ENCODE data around the gene TRIP4. TPM values are rescaled to one million over a fixed set of nuclear protein-coding genes. Genes with fewer than 3 reads are reported as not detected.
A peak's percentile ranks its signal among the peaks of the same experiment; 100 is the strongest.

TRIP4 gene
- total RNA-seq, 2 experiments from 2014 or later, result 15.9 to 17.3 TPM

DNA sequence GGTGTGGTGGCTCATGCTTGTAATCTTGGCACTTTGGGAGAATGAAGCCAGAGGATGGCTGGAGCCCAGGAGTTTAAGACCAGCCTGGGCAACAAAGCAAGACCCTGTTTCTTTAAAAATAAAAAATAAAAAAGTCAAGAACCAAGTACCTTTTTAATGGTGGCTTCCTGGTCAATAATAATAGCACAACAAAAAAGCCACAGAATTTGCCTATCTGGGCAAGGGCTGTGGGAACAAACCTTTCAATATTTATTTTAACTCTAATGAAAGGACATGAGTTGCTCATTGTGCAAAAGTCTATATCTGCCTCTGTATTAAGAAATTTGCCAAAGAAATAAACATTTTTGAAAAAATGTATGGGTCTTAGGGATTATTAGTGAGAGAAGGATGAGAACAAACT, 74.9 kb downstream of the TRIP4 start:
- ChIA-PET POLR2A (interaction anchor here (1.1 to 1.2 kb wide), 3 partner anchors 18 to 38 kb away, joined by 3 to 5 read pairs (median 3); no protein-coding TSS in a partner anchor), CTCF (interaction anchor here (1.3 kb wide), 1 partner anchor 15 kb away, joined by 3 read pairs; no protein-coding TSS in a partner anchor)
- Mint-ChIP-seq H3K4me3 (peak overlapping the region; percentile 84), H3K27me3 (no peaks in the 10 kb centered on the region), H3K27ac (peak overlapping the region; percentile 32), H3K4me1 (ENCODE audit: low read depth) (peaks cover 70% of the 10 kb centered on the region), H3K9me3 (no peaks in the 10 kb centered on the region), H3K36me3 (ENCODE audit: low read depth) (peaks cover 30% of the 10 kb centered on the region)
- intact Hi-C loops (cut with micrococcal nuclease), result no loop called here
- TF ChIP-seq, protein P1, sequence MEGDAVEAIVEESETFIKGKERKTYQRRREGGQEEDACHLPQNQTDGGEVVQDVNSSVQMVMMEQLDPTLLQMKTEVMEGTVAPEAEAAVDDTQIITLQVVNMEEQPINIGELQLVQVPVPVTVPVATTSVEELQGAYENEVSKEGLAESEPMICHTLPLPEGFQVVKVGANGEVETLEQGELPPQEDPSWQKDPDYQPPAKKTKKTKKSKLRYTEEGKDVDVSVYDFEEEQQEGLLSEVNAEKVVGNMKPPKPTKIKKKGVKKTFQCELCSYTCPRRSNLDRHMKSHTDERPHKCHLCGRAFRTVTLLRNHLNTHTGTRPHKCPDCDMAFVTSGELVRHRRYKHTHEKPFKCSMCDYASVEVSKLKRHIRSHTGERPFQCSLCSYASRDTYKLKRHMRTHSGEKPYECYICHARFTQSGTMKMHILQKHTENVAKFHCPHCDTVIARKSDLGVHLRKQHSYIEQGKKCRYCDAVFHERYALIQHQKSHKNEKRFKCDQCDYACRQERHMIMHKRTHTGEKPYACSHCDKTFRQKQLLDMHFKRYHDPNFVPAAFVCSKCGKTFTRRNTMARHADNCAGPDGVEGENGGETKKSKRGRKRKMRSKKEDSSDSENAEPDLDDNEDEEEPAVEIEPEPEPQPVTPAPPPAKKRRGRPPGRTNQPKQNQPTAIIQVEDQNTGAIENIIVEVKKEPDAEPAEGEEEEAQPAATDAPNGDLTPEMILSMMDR (IDR thresholded peaks at IDR 0.05), result no peak
- DNase-seq, result no peak
- no peak for ATAC-seq

DNA sequence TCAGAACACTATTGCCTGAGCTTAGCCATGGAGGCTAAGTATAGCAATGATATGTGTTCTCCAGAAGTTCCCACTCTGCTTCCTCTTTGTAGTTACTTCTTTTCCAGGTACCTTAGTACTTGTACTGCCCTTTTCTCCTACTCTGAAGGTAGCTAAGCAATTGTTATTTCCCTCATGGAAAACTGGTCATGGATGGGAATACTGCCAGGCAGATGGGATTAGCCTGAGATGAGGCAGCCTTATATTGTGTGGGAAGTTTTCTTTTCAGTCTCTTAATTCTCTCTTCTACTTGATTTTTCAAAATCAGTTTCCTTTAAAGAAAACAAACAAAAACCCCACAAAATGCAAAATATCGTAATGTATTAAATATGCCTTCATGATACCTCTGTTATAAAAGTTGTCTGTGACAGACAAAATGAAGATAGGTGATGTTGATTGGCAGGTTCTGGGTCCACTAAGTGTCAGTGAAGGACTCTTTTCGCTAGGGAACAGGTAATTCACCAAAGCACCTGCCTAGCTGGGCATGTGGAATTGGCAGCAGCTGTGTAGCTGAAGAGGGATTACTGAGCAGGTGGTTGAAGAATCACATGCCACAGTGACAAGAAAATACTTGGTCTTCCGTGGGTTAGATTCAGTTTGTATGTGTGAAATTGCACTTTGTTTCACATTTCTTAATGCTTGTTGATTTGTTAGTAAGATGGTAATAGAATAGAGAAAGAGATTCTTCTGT, 76.8 kb downstream of the TRIP4 start:
- POLR2A ChIA-PET, result interaction anchor here (1.5 kb wide), 1 partner anchor 14 kb away, joined by 6 read pairs; no protein-coding TSS in a partner anchor
- H3K27ac Mint-ChIP-seq, result peak overlapping the region; percentile 27
- TF ChIP-seq, protein P1 (IDR thresholded peaks at IDR 0.05), result no peak
- ATAC-seq (no peak), DNase-seq (no peak)
- H3K4me1 Mint-ChIP-seq (ENCODE audit: low read depth), result peaks cover 67% of the 10 kb centered on the region
- intact Hi-C loops (cut with micrococcal nuclease), result no loop called here
- no peak overlapping the region for H3K4me3 Mint-ChIP-seq
- H3K36me3 Mint-ChIP-seq (ENCODE audit: low read depth), result peaks cover 43% of the 10 kb centered on the region
- CTCF ChIA-PET, result no interaction called here
- no peaks in the 10 kb centered on the region for H3K27me3 Mint-ChIP-seq
- no peaks in the 10 kb centered on the region for H3K9me3 Mint-ChIP-seq

DNA sequence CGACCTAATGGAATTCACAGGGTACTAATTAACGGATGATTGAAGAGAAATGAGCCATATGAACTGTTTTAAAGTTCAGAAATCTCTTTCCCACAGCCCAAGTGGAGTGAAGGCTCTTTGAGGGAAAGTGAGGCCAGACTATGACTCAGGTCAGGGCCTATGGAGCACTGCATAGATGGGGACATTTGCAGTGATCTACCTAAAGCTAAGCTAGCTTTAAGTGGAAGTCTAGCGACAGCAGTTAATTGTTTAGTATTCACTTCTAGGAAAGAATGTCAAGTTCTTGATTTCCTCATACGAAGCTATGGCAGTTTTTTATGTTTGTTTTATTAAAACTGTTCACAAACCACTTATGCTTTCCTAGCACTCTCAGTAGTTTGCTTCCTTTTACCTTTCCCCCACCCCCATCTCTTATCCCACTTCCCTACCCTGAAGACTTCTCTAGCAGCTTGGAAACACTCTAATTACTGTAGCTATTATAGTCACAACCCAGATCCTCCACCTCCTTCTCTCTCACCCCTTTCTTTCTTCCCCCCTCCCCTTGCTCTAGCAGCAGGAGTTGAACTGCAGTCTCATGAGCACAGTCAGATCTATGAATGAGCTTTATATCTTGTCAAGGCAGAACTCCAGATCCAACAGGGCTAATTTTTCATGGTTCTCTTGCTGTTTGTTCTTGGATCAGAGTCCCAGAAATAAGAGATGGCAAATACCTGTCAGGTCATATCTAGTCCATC, 78.9 kb downstream of the TRIP4 start:
- ATAC-seq (no peak), DNase-seq (no peak)
- POLR2A ChIA-PET, result interaction anchor here (1.1 to 1.9 kb wide), 2 partner anchors 9 to 34 kb away, joined by 3 to 7 read pairs; no protein-coding TSS in a partner anchor
- no peaks in the 10 kb centered on the region for H3K27me3 Mint-ChIP-seq
- H3K27ac Mint-ChIP-seq, result peak overlapping the region; percentile 47
- H3K36me3 Mint-ChIP-seq (ENCODE audit: low read depth), result peaks cover 47% of the 10 kb centered on the region
- TF ChIP-seq, protein P1 (IDR thresholded peaks at IDR 0.05), result no peak
- peaks cover 61% of the 10 kb centered on the region for H3K4me1 Mint-ChIP-seq (ENCODE audit: low read depth)
- CTCF ChIA-PET, result interaction anchor here (0.7 to 2.2 kb wide), 4 partner anchors 8 to 361 kb away, joined by 3 to 8 read pairs (median 3); no protein-coding TSS in a partner anchor
- no peak overlapping the region for H3K4me3 Mint-ChIP-seq
- intact Hi-C loops (cut with micrococcal nuclease), result no loop called here
- H3K9me3 Mint-ChIP-seq, result no peaks in the 10 kb centered on the region

DNA sequence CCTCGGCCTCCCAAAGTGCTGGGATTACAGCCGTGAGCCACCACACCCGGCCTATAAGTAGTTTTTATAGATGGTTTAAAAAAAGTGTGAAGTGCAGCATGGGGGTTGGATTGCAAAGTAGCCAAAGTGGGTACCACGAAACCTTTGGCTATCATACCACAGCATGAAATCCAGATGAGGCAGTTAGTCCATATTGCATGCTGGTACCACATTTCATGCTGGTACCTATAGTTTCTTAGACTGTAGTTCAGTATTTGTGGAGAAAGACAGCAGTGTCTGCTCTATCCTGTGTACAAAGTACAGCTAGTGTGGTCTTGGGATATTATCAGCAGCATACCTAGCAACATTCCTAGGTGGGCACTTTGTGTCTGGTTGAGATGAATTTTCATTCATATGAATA, 84.5 kb downstream of the TRIP4 start:
- Mint-ChIP-seq H3K9me3 (no peaks in the 10 kb centered on the region), H3K36me3 (ENCODE audit: low read depth) (peaks cover 32% of the 10 kb centered on the region), H3K27ac (no peak overlapping the region), H3K27me3 (no peaks in the 10 kb centered on the region), H3K4me1 (ENCODE audit: low read depth) (peaks cover 40% of the 10 kb centered on the region), H3K4me3 (no peak overlapping the region)
- no peak for DNase-seq
- TF ChIP-seq, protein P1 (IDR thresholded peaks at IDR 0.05), result no peak
- no peak for ATAC-seq
- intact Hi-C loops (cut with micrococcal nuclease), result no loop called here
- CTCF ChIA-PET, result no interaction called here
- POLR2A ChIA-PET, result no interaction called here

All from activated CD8-positive, alpha-beta T cell treated with anti-CD3 and anti-CD28 coated beads for 36 hours (primary cell).